HepG2 (cell line): ENCODE measurements around the gene GPS1. TPM values are rescaled to one million over a fixed set of nuclear protein-coding genes. Genes with fewer than 3 reads are reported as not detected.

Experiments
- BRD4 ChIP-seq: sonication (generic); formaldehyde crosslinking; IDR thresholded peaks from 2 replicates; pipeline ENCODE4 v1.4.0; 2020; ENCODE audit warnings: missing genetic modification reagents
- ERF ChIP-seq: IDR thresholded peaks from 2 replicates; pipeline ENCODE4 v1.6.1; 2018; ENCODE audit warnings: missing biosample characterization, missing genetic modification reagents
- FOXK1 ChIP-seq: sonication (generic); formaldehyde crosslinking; IDR thresholded peaks from 2 replicates; pipeline ENCODE4 v1.4.0; 2020; ENCODE audit warnings: low read depth, missing genetic modification reagents, borderline replicate concordance
- FOXP1 ChIP-seq, 2 experiments: fragments of 450-650 bp in 1 of 2; IDR thresholded peaks; 2 replicates each; pipeline ENCODE4 v1.6.1; 2017 to 2018; ENCODE audit warnings: antibody characterized with exemption in 1 of 2
- HNF4A ChIP-seq: sonication (generic); formaldehyde crosslinking; IDR thresholded peaks from 2 replicates; pipeline ENCODE4 v1.4.0; 2020; ENCODE audit warnings: missing genetic modification reagents
- HOXD1 ChIP-seq: sonication (generic); formaldehyde crosslinking; IDR thresholded peaks from 2 replicates; pipeline ENCODE4 v1.5.0; 2020; ENCODE audit warnings: missing genetic modification reagents
- JDP2 ChIP-seq: sonication (generic); formaldehyde crosslinking; IDR thresholded peaks from 2 replicates; pipeline ENCODE4 v1.8.1; 2022; ENCODE audit warnings: missing genetic modification reagents, borderline replicate concordance
- KLF9 ChIP-seq: IDR thresholded peaks from 2 replicates; pipeline ENCODE4 v1.6.1; 2016; ENCODE audit warnings: low read depth
- LBX2 ChIP-seq: sonication (generic); formaldehyde crosslinking; IDR thresholded peaks from 2 replicates; pipeline ENCODE4 v1.5.0; 2020; ENCODE audit warnings: missing genetic modification reagents, mild to moderate bottlenecking, borderline replicate concordance
- LCORL ChIP-seq, 2 experiments: fragments of 450-650 bp in 1 of 2; sonication (generic) in 1 of 2; formaldehyde crosslinking in 1 of 2; IDR thresholded peaks; 2 replicates each; pipeline versions ENCODE4 v1.5.0 to v1.6.1; 2017 to 2020; ENCODE audit warnings: antibody characterized with exemption in 1 of 2, missing genetic modification reagents in 1 of 2
- MLX ChIP-seq: IDR thresholded peaks from 2 replicates; pipeline ENCODE4 v1.6.1; 2016
- MXD4 ChIP-seq: IDR thresholded peaks from 2 replicates; pipeline ENCODE4 v1.6.1; 2016; ENCODE audit warnings: mild to moderate bottlenecking, missing biosample characterization, missing genetic modification reagents
- RBM22 ChIP-seq: fragments of 200-400 bp; formaldehyde crosslinking; optimal IDR thresholded peaks from 2 replicates; pipeline ENCODE3; 2017; ENCODE audit warnings: mild to moderate bottlenecking, low read length, moderate library complexity
- RFX3 ChIP-seq: IDR thresholded peaks from 2 replicates; pipeline ENCODE4 v1.6.1; 2016; ENCODE audit warnings: missing biosample characterization, missing genetic modification reagents
- SALL2 ChIP-seq: sonication (generic); formaldehyde crosslinking; IDR thresholded peaks from 2 replicates; pipeline ENCODE4 v1.8.1; 2023; ENCODE audit warnings: mild to moderate bottlenecking, missing genetic modification reagents, inconsistent platforms
- TCF12 ChIP-seq, 2 experiments: fragments of 450-650 bp in 1 of 2; sonication (generic) in 1 of 2; formaldehyde crosslinking in 1 of 2; IDR thresholded peaks; 2 replicates each; pipeline versions ENCODE4 v1.6.1 to v1.8.0; 2017 to 2022; ENCODE audit warnings: antibody characterized with exemption in 1 of 2, mild to moderate bottlenecking in 1 of 2, missing genetic modification reagents in 1 of 2, moderate library complexity in 1 of 2
- TRAFD1 ChIP-seq: sonication (generic); formaldehyde crosslinking; IDR thresholded peaks from 2 replicates; pipeline ENCODE4 v1.5.1; 2020; ENCODE audit warnings: missing genetic modification reagents, mild to moderate bottlenecking, borderline replicate concordance
- ZBTB7B ChIP-seq: sonication (generic); formaldehyde crosslinking; IDR thresholded peaks from 2 replicates; pipeline ENCODE4 v1.4.0; 2020; ENCODE audit warnings: missing genetic modification reagents
- ZNF260 ChIP-seq: sonication (generic); formaldehyde crosslinking; IDR thresholded peaks from 2 replicates; pipeline ENCODE4 v1.4.0; 2020; ENCODE audit warnings: missing genetic modification reagents, low read depth, mild to moderate bottlenecking, borderline replicate concordance
- ZNF280D ChIP-seq: sonication (generic); formaldehyde crosslinking; IDR thresholded peaks from 2 replicates; pipeline ENCODE4 v1.5.1; 2020; ENCODE audit warnings: mild to moderate bottlenecking, missing genetic modification reagents
- ZNF770 ChIP-seq: sonication (generic); formaldehyde crosslinking; IDR thresholded peaks from 2 replicates; pipeline ENCODE4 v1.5.0; 2020; ENCODE audit warnings: mild to moderate bottlenecking, missing genetic modification reagents
- polyA plus RNA-seq, 8 experiments: library from polyadenylated mRNA; depleted of rRNA in 3 of 8; stranded (reverse) in 7 of 8; unstranded in 1 of 8; fragments of >200 nt; fragmentation: Illumina TruSeq in 4 of 8; extraction: Trizol in 4 of 8; gene quantifications; 2 replicates each; pipeline versions ENCODE4 v1.2.1 to v1.2.3, GENCODE V29; 2011 to 2016; ENCODE audit warnings: low read depth in 4 of 8, missing spikeins in 1 of 8, mixed read lengths in 1 of 8; ENCODE audit not compliant: insufficient read depth in 1 of 8
- total RNA-seq, 5 experiments: library from RNA; depleted of rRNA; stranded (reverse); fragments of >200 nt; fragmentation: Illumina TruSeq; extraction: Trizol; gene quantifications; 2 replicates each; pipeline ENCODE4 v1.2.3, GENCODE V29; 2016; ENCODE audit warnings: low read depth in 1 of 5

Gene GPS1
- total and polyA plus RNA-seq, 2 of the 13 experiments (the other 11 are each of a cell fraction or from before 2014, with no cell fraction given): 124 to 128 TPM

- TF ChIP-seq TCF12 (IDR thresholded peaks at IDR 0.05) (no peak), TCF12 (CRISPR knock-in tag; IDR thresholded peaks at IDR 0.05) (peak; percentile 40; the same call in 1 of the 2 replicates), ZNF260 (CRISPR knock-in tag) (no peak), BRD4 (CRISPR knock-in tag) (peak; percentile 81), LBX2 (CRISPR knock-in tag) (peak; percentile 77), HNF4A (peak; percentile 21; the same call in 1 of the 2 replicates), ERF (CRISPR knock-in tag) (0 out of 2 replicates have a peak, but pooled peaks have one; percentile 18), ZBTB7B (CRISPR knock-in tag) (peak; percentile 64; the same call in 1 of the 2 replicates), KLF9 (CRISPR knock-in tag) (no peak), ZNF280D (CRISPR knock-in tag) (no peak), TRAFD1 (0 out of 2 replicates have a peak, but pooled peaks have one; percentile 44), FOXP1 (IDR thresholded peaks at IDR 0.05) (no peak), FOXP1 (CRISPR knock-in tag; IDR thresholded peaks at IDR 0.05) (peak; percentile 27; the same call in 1 of the 2 replicates), HOXD1 (CRISPR knock-in tag) (peak; percentile 57; the same call in 1 of the 2 replicates), SALL2 (0 out of 2 replicates have a peak, but pooled peaks have one; percentile 24), JDP2 (CRISPR knock-in tag) (no peak), RBM22 (peak; percentile 91), FOXK1 (CRISPR knock-in tag) (peak; percentile 43; the same call in 1 of the 2 replicates), LCORL (IDR thresholded peaks at IDR 0.05) (no peak), LCORL (CRISPR knock-in tag; IDR thresholded peaks at IDR 0.05) (peak; percentile 73), MLX (CRISPR knock-in tag) (no peak), ZNF770 (0 out of 2 replicates have a peak, but pooled peaks have one; percentile 12), MXD4 (CRISPR knock-in tag) (no peak), RFX3 (CRISPR knock-in tag) (no peak)
Observed at GRCh38 chr17:82015311-82015971, 36.3 kb upstream of the GPS1 start (continued).
